SU-DHL-6 (cell line): Measurements from ENCODE around the gene AFF3.

Source experiments
- CTCF ChIP-seq: fragments of 200-600 bp; sonication (generic); IDR thresholded peaks from one replicate; pipeline ENCODE4 v1.5.1; 2017; ENCODE audit warnings: antibody characterized with exemption, mild to moderate bottlenecking, low read length, moderate library complexity; ENCODE audit not compliant: insufficient read depth, poor library complexity, severe bottlenecking
- EZH2phosphoT487 ChIP-seq: fragments of 200-600 bp; sonication (generic), shearing (Covaris generic); conservative IDR thresholded peaks from 2 replicates; pipeline ENCODE4 v1.6.1; 2018; ENCODE audit warnings: mild to moderate bottlenecking, antibody characterized with exemption, low read length, moderate library complexity, mixed read lengths

- no peak for TF ChIP-seq CTCF
- TF ChIP-seq EZH2phosphoT487 = no peak
Observed at GRCh38 chr2:99571954-99572353, 570.4 kb downstream of the AFF3 start.
